MCF 10A (cell line): ENCODE measurements around the gene ZNF646. TPM values are rescaled to one million over a fixed set of nuclear protein-coding genes. Genes with fewer than 3 reads are reported as not detected.

Source experiments
- BruUV-seq: library from RNA; stranded (reverse); fragments of 400-500 nt; replicated peaks from 2 replicates; lab custom pipeline; 2021; lab: Mats Ljungman, UMichigan
- CTCF ChIA-PET: fragments of 300-600 bp; sonication (Branson Sonifier 250); formaldehyde crosslinking; extraction: SDS; loops from one replicate; lab custom pipeline; 2021; ENCODE audit warnings: antibody characterized with exemption, inconsistent platforms; lab: Yijun Ruan, JAX
- POLR2A ChIA-PET: fragments of 300-600, 350-650 bp; sonication (Branson Sonifier 250); formaldehyde crosslinking; extraction: SDS; loops from one replicate; lab custom pipeline; 2020; ENCODE audit warnings: antibody characterized with exemption, inconsistent platforms; lab: Yijun Ruan, JAX
- DNase-seq: peaks from one replicate; pipeline ENCODE4 v3.0.0-alpha.2; 2018; ENCODE audit not compliant: unreplicated experiment
- H3K27ac Mint-ChIP-seq: one replicate; pipeline ENCODE4 v1.8.0; 2022; ENCODE audit warnings: mild to moderate bottlenecking, low read depth, mixed read lengths; ENCODE audit not compliant: unreplicated experiment
- H3K27me3 Mint-ChIP-seq: one replicate; pipeline ENCODE4 v1.8.0; 2022; ENCODE audit warnings: mixed read lengths; ENCODE audit not compliant: insufficient read depth, unreplicated experiment
- H3K36me3 Mint-ChIP-seq: one replicate; pipeline ENCODE4 v1.8.0; 2022; ENCODE audit warnings: mild to moderate bottlenecking, moderate library complexity, mixed read lengths; ENCODE audit not compliant: insufficient read depth, unreplicated experiment
- H3K4me1 Mint-ChIP-seq: one replicate; pipeline ENCODE4 v1.8.0; 2022; ENCODE audit warnings: mixed read lengths; ENCODE audit not compliant: insufficient read depth, unreplicated experiment
- H3K4me3 Mint-ChIP-seq: one replicate; pipeline ENCODE4 v1.8.0; 2022; ENCODE audit warnings: mild to moderate bottlenecking, moderate library complexity, mixed read lengths; ENCODE audit not compliant: unreplicated experiment
- H3K9me3 Mint-ChIP-seq: one replicate; pipeline ENCODE4 v1.8.0; 2022; ENCODE audit warnings: mixed read lengths; ENCODE audit not compliant: unreplicated experiment
- CTCF ChIP-seq: fragments of 200-600 bp; IDR thresholded peaks from one replicate; pipeline ENCODE4 v1.8.0; 2022; ENCODE audit warnings: antibody characterized with exemption, mild to moderate bottlenecking; ENCODE audit not compliant: unreplicated experiment
- intact Hi-C: fragments of 100-400 bp; cut with micrococcal nuclease; formaldehyde crosslinking; loops from 2 replicates; pipeline ENCODE4 v1.14.1; 2022
- total RNA-seq: library from RNA; stranded (reverse); gene quantifications from 2 replicates; pipeline ENCODE4 v1.2.3, GENCODE V29; 2022

ZNF646 gene
- total RNA-seq, 1 experiment from 2014 or later, result 12.6 TPM

GRCh38 chr16:31085411-31085810 is 11.2 kb downstream of the ZNF646 start:
- no peak overlapping the region for H3K4me3 Mint-ChIP-seq
- no peak for TF ChIP-seq CTCF
- ChIA-PET POLR2A (interaction anchor here (1.0 kb wide), 1 partner anchor 11 kb away, joined by 5 read pairs; the partner anchor contains the start of genes ZNF646 and ZNF668), CTCF (interaction anchor here (0.5 to 2.5 kb wide), 5 partner anchors 9 to 303 kb away, joined by 3 to 13 read pairs (median 3); partner anchors contain the start of gene HSD3B7)
- no peak overlapping the region for H3K27ac Mint-ChIP-seq
- no peaks in the 10 kb centered on the region for H3K9me3 Mint-ChIP-seq
- DNase-seq, result no peak
- H3K27me3 Mint-ChIP-seq, result no peaks in the 10 kb centered on the region
- no TSS peak for BruUV-seq
- intact Hi-C loops, result no loop called here
- peaks cover 6% of the 10 kb centered on the region for H3K4me1 Mint-ChIP-seq
- peaks cover 18% of the 10 kb centered on the region for H3K36me3 Mint-ChIP-seq

GRCh38 chr16:31085873-31086628 is 11.8 kb downstream of the ZNF646 start:
- ChIA-PET POLR2A (interaction anchor here (1.0 kb wide), 1 partner anchor 12 kb away, joined by 5 read pairs; the partner anchor contains the start of genes ZNF646 and ZNF668), CTCF (interaction anchor here (0.5 to 2.5 kb wide), 6 partner anchors 9 to 303 kb away, joined by 3 to 13 read pairs (median 4); partner anchors contain the start of gene HSD3B7)
- DNase-seq, result no peak
- H3K27ac Mint-ChIP-seq, result no peak overlapping the region
- H3K4me3 Mint-ChIP-seq, result no peak overlapping the region
- H3K9me3 Mint-ChIP-seq, result no peaks in the 10 kb centered on the region
- intact Hi-C loops, result no loop called here
- peaks cover 11% of the 10 kb centered on the region for H3K4me1 Mint-ChIP-seq
- H3K27me3 Mint-ChIP-seq, result no peaks in the 10 kb centered on the region
- H3K36me3 Mint-ChIP-seq, result peaks cover 22% of the 10 kb centered on the region
- TF ChIP-seq CTCF, result no peak
- no TSS peak for BruUV-seq

GRCh38 chr16:31086629-31086906 is 12.3 kb downstream of the ZNF646 start:
- intact Hi-C loops, result no loop called here
- DNase-seq, result no peak
- no peak overlapping the region for H3K4me3 Mint-ChIP-seq
- no peak for TF ChIP-seq CTCF
- ChIA-PET POLR2A (interaction anchor here (1.0 kb wide), 1 partner anchor 12 kb away, joined by 5 read pairs; the partner anchor contains the start of genes ZNF646 and ZNF668), CTCF (interaction anchor here (0.7 to 0.8 kb wide), 2 partner anchors 9 to 55 kb away, joined by 3 to 5 read pairs; no protein-coding TSS in a partner anchor)
- BruUV-seq, result no TSS peak
- H3K9me3 Mint-ChIP-seq, result no peaks in the 10 kb centered on the region
- H3K4me1 Mint-ChIP-seq, result peaks cover 11% of the 10 kb centered on the region
- no peak overlapping the region for H3K27ac Mint-ChIP-seq
- peaks cover 22% of the 10 kb centered on the region for H3K36me3 Mint-ChIP-seq
- no peaks in the 10 kb centered on the region for H3K27me3 Mint-ChIP-seq

- intact Hi-C loops, result no loop called here
- TF ChIP-seq CTCF, result no peak
- Mint-ChIP-seq H3K4me3 (no peak overlapping the region), H3K9me3 (no peaks in the 10 kb centered on the region), H3K27ac (no peak overlapping the region), H3K27me3 (no peaks in the 10 kb centered on the region), H3K36me3 (peaks cover 19% of the 10 kb centered on the region), H3K4me1 (peaks cover 5% of the 10 kb centered on the region)
- ChIA-PET CTCF (interaction anchor here (0.6 kb wide), 1 partner anchor 64 kb away, joined by 3 read pairs; no protein-coding TSS in a partner anchor), POLR2A (no interaction called here)
- no TSS peak for BruUV-seq
- no peak for DNase-seq
These were observed 13.3 kb downstream of the ZNF646 start for GRCh38 chr16:31087481-31087880.
